Measurements from ENCODE around the gene AMELY.
"Not testable (repeated sequence)": the region's sequence is repeated elsewhere in the genome, so short reads cannot be mapped to it uniquely, and the experiment has no call there.

AMELY gene

GRCh38 chrY:6911253-6911881 lies at the start of gene AMELY:
Gene AMELY (minus strand): TSS chrY:6911752. CDS start chrY:6872608, 39,144 bp downstream.
- DNase-seq = no peak

DNA sequence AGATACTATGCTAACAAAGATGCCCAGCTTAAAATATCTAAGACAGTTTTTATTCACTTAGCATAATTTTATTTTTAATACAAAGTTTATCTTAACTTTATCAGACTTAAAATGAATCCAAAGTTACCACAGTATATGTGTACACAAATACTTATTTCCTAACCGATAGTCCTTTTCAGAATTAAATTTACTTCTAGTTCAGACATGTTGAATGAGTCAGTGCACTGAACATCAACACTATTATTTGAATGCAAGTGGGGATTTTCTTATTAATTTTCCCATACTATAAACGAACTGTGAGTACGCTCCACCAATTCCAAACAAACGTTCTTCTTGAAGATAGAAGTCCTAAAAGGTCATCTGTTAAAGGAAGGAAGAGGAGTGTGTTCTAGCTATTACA lies 38.4 kb upstream of the AMELY start:
- DNase-seq = no peak

- DNase-seq = no peak
Measured at GRCh38 chrY:6948378-6948777, 36.8 kb upstream of the AMELY start.

- DNase-seq = no peak
Measured at GRCh38 chrY:6947695-6948094, 36.1 kb upstream of the AMELY start.

DNA sequence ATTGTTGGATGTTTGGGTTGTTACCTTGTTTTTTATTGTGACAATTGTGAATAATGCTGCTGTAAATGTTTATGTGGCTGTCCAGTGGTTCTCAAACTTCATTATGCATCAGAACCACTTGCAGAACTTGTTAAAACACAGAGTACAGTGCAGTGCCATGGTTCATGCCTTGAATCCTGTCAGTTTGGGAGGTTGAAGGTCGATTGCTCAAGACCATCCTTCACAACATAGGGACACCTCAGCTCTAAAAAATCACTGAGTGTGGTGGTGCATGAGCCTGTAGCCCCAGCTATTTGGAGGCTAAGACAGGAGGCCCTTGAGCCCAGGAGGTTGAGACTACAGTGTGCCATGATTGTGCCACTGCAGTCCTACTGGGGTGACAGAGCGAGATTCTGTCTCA lies 23.9 kb upstream of the AMELY start:
- no peak for DNase-seq

DNA sequence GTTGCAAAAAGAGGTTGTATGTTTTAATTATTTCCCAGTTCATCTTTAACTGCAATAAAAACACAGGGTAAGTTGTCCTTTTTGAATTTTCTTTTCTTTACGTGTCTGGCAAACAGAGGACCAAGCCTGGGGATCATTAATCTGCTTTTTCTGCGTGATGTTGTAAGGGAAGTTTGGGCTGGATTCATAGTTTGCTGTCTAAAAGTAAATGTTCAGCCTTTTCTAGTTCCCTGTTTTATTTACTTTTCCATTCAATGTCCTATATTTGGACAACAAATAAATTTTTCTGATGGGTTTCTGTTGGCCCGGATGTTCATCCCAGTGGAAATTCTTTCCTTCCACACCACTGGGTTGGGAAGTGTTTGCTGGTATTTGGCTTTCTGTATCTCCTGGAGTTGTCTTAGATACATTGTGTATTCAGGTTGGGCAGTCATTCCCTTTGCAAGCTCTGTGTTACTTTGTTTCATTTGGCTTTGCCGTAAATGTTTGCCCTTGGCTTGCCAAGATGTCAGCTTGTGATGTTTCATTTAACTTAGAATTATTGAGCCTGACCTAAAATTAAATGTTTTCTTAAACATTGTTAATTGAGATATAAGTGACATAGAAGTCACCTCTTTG lies 20.3 kb upstream of the AMELY start:
- DNase-seq = no peak

DNA sequence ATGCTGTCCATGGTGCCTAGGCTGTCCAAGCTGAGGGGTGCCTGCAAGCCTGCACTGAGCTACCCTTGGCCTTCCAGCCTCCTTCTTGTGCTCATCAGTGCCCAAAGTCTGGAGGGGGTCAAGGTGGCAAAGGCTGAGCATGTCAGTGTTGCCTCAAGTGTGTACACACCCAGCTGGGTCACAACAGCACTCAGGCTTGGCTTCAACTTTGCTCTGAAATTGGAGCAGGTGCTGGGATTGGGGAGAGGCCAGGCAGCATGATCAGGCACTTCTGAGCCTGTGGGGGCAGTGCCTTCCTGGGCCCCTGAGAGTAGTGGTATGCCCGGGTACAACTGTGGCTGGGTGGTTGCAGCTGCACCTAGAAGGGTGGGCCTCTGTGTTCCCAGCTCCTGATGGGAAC lies 17.7 kb upstream of the AMELY start:
- DNase-seq = no peak

- DNase-seq = no peak
Measured at GRCh38 chrY:6928265-6928664, 16.7 kb upstream of the AMELY start.

- no peak for DNase-seq
Measured at GRCh38 chrY:6921061-6921460, 9.5 kb upstream of the AMELY start.

DNA sequence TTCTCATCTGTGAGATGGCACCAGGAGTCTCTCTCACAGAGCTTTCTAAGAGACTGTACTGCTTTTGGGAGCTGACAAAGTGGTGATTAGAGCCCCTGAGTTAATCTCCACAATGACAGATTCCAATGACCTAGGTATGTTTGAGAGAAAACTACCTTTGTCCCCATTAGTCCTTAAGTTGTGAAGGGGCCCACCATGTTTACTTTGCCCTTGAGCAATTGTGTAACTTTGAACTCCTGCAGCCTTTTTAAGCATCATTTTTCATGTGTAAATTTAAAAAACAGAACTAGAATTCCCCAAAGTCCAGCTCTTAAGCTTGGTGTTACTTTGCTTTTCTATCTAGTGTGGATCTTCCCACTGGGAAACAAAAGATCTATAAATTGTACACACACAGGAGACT lies 1.8 kb upstream of the AMELY start:
- DNase-seq = no peak

DNA sequence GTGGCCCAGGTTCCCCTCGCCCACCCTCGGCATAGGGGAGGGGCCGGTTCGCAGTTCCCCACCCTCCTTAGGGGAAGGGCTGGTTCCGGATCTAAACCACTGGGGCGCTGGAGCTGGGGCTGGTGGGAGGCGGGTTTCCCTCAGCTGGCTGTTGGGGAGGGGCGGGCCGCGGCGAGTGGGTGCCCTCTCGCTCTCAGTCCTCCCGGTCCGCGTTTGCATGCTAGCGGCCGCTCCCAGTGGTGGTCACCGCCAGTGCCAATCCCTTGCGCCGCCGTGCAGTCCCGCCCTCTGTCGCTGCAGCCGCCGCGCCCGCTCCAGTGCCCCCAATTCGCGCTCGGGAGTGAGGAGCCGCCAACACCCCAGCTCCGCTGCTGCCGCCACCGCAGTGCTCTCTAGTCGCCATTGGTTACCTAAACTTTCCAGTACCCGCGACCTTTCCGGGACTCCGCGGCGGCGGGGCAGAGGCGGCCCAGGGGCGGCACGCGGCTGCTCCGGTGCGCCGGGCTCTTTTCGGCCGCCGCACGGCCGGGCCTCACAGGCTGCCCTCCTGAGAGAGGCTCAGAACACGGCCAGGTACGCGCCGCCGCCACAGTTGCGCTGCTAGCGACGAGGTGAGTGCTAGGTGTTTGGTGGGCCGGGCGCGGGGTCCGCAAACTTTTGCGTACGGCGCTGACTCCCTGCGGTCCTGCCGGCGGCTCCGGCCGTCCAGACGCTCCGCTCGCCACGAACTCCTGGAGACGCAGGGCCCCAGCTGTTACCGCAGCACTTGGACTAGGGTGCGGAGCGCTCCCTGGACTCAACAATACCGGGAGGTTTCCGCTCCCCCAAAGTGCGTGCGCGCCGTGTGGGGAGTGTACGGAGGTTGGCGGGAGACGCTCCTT lies 940 bp downstream of the AMELY start, which contains the start of gene TBL1Y:
TSS of gene TBL1Y (plus strand) at position 326 of the 881 bp plus-strand sequence. CDS start 114,388 bp downstream, outside the sequence.
- DNase-seq = no peak

DNA sequence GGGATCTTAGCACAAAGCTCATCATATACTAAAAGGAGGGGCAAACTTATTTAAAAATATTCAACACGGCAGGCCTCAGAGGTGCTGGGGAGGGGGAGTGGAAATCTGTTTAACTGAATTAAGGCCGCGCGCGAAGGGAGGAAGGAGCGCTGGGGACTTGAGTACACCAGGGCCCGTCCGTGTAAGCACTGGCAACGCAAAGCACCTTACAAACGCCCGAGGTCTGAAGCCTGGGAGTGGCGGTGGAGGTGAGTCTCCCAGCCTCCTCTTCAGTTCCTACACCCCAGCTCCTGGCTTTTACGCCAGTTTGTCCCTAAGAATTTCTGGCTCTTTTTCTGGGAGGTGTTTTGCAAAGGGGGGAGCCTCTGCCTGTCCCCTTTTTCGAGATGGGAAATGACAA lies 1.7 kb downstream of the AMELY start:
- no peak for DNase-seq

DNA sequence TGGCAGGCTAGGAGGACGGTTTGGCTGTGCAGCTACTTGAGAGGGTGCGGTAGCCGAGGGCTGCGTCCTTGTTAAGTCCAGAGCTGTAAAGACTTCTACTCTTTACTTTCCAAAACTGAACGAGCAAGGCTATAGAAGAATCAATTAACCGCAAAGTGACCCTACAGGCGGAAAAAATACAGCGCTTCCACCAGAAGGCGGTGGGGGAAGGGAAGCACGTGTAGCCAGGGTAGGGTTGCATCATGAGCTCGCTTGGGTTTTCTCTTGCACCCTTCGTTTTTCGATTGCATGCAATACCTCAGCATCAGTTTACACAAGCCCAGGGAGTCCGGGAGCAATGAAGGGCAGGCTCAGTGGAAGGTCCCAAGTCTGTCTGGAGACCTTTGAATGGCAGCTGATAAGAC lies 2.4 kb downstream of the AMELY start:
- DNase-seq = no peak

- not testable (repeated sequence) for DNase-seq
Measured at GRCh38 chrY:6908021-6908420, 3.5 kb downstream of the AMELY start.

- no peak for DNase-seq
Measured at GRCh38 chrY:6907591-6907990, 4.0 kb downstream of the AMELY start.

DNA sequence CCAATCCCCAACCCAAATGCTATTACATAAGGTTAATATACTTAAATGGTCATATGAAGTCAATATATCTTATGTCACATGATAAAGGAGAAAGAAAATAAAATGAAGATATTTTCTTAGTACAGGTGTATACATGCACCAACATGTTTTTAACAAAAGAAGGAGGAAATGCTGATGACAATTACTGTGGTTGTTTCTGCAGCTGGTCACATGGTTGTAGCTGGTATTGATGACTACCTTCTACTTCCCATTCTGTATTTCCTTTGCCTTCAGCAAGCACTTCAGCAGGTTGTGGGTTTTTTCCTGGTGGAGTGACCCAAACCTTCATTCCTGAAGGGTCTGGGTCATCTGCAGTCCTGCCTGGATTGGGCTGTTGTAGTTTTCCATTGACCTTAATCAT lies 9.4 kb downstream of the AMELY start:
- DNase-seq = not testable (repeated sequence)

DNA sequence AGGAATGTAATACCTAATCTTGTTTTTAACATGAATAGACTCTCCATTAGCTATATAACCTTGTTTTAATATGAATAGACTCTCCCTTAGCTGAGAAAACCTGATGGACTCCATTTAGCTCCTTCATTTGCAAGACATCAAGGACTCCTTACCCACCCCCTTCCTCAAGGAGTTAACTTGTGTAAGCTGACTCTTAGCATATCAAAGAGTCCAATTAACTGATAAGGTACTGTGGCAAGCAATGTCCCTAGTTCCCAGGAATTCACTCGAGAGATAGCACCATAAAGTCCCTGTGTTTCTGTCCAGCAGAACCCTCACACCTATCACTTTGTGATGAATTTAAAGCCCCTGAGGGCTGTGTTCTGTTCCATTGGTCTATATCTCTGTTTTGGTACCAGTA lies 16.3 kb downstream of the AMELY start:
- no peak for DNase-seq

GRCh38 chrY:6894496-6894895 lies 17.1 kb downstream of the AMELY start:
- DNase-seq = no peak

GRCh38 chrY:6849384-6849783 lies 62.2 kb downstream of the AMELY start:
- no peak for DNase-seq

- not testable (repeated sequence) for DNase-seq
Measured at GRCh38 chrY:6842650-6843049, 68.9 kb downstream of the AMELY start.

All from SHP77 (cell line).